GM19372 (cell line): ENCODE data around the gene NOXRED1.
"Not testable (repeated sequence)": the region's sequence is repeated elsewhere in the genome, so short reads cannot be mapped to it uniquely, and the experiment has no call there.

Experiments
- ATAC-seq: cut with Tn5 transposase; IDR thresholded peaks from one replicate; pipeline ENCODE4 v1.9.1; 2021; ENCODE audit warnings: mild to moderate bottlenecking, low read depth, moderate library complexity; ENCODE audit not compliant: unreplicated experiment

Gene NOXRED1

GRCh38 chr14:77423423-77423822 lies at the start of gene NOXRED1:
Gene NOXRED1 (minus strand): TSS chr14:77423523. CDS start chr14:77422889, 634 bp downstream.
- no peak for ATAC-seq

- ATAC-seq: no peak
Observed at GRCh38 chr14:77470224-77470870, 47.0 kb upstream of the NOXRED1 start.

- ATAC-seq: no peak
Observed at GRCh38 chr14:77469539-77469938, 46.2 kb upstream of the NOXRED1 start.

- no peak for ATAC-seq
Observed at GRCh38 chr14:77469067-77469505, 45.8 kb upstream of the NOXRED1 start.

GRCh38 chr14:77467801-77468200 lies 44.5 kb upstream of the NOXRED1 start:
- no peak for ATAC-seq

- ATAC-seq: no peak
Observed at GRCh38 chr14:77459072-77459723, 35.9 kb upstream of the NOXRED1 start.

- peak; percentile 13 for ATAC-seq
Observed at GRCh38 chr14:77458249-77458950, 35.1 kb upstream of the NOXRED1 start.

- peak; percentile 89 for ATAC-seq
Observed at GRCh38 chr14:77457522-77458248, 34.4 kb upstream of the NOXRED1 start, which contains the start of the genes AHSA1 and VIPAS39. Gene AHSA1 (plus strand): TSS chr14:77458093. CDS start chr14:77458190, 97 bp downstream. Gene VIPAS39 (minus strand): TSS chr14:77457601. CDS start chr14:77454102, 3,499 bp downstream.

- ATAC-seq: no peak
Observed at GRCh38 chr14:77457115-77457521, 33.8 kb upstream of the NOXRED1 start.

- ATAC-seq: no peak
Observed at GRCh38 chr14:77455966-77456640, 32.8 kb upstream of the NOXRED1 start.

GRCh38 chr14:77442196-77442595 lies 18.9 kb upstream of the NOXRED1 start:
- no peak for ATAC-seq

GRCh38 chr14:77439861-77440260 lies 16.5 kb upstream of the NOXRED1 start:
- ATAC-seq: no peak

- no peak for ATAC-seq
Observed at GRCh38 chr14:77438596-77438995, 15.3 kb upstream of the NOXRED1 start.

GRCh38 chr14:77436042-77436441 lies 12.7 kb upstream of the NOXRED1 start:
- ATAC-seq: no peak

- ATAC-seq: no peak
Observed at GRCh38 chr14:77426396-77426795, 3.1 kb upstream of the NOXRED1 start.

GRCh38 chr14:77424862-77425261 lies 1.5 kb upstream of the NOXRED1 start:
- no peak for ATAC-seq

GRCh38 chr14:77421201-77421600 lies 2.1 kb downstream of the NOXRED1 start:
- no peak for ATAC-seq

- no peak for ATAC-seq
Observed at GRCh38 chr14:77416836-77417235, 6.5 kb downstream of the NOXRED1 start.

GRCh38 chr14:77416098-77416497 lies 7.2 kb downstream of the NOXRED1 start:
- ATAC-seq: not testable (repeated sequence)

- ATAC-seq: not testable (repeated sequence)
Observed at GRCh38 chr14:77415403-77416030, 7.8 kb downstream of the NOXRED1 start.
